Measurements from ENCODE around the gene PRSS1. TPM values are rescaled to one million over a fixed set of nuclear protein-coding genes. Genes with fewer than 3 reads are reported as not detected.

The PRSS1 gene
- total RNA-seq, 1 donor from 2014 or later, result 118 TPM

- Mint-ChIP-seq H3K9me3 (no peaks in the 10 kb centered on the region), H3K27ac (no peak overlapping the region), H3K36me3 (no peaks in the 10 kb centered on the region), H3K4me1 (ENCODE audit: unreplicated experiment) (no peaks in the 10 kb centered on the region), H3K27me3 (no peaks in the 10 kb centered on the region), H3K4me3 (no peak overlapping the region)
- no peak for TF ChIP-seq CTCF (conservative IDR thresholded peaks at IDR 0.05)
- DNase-seq (ENCODE audit: extremely low spot score, unreplicated experiment), result no peak
Observed at GRCh38 chr7:142718313-142718712, 31.0 kb upstream of the PRSS1 start.

GRCh38 chr7:142720172-142720773, 29.0 kb upstream of the PRSS1 start:
- Mint-ChIP-seq H3K27me3 (no peaks in the 10 kb centered on the region), H3K4me1 (ENCODE audit: unreplicated experiment) (no peaks in the 10 kb centered on the region), H3K27ac (no peak overlapping the region), H3K36me3 (no peaks in the 10 kb centered on the region), H3K4me3 (no peak overlapping the region), H3K9me3 (no peaks in the 10 kb centered on the region)
- no peak for TF ChIP-seq CTCF (conservative IDR thresholded peaks at IDR 0.05)
- DNase-seq (ENCODE audit: extremely low spot score, unreplicated experiment), result no peak

GRCh38 chr7:142720986-142721385, 28.3 kb upstream of the PRSS1 start:
- no peak for DNase-seq (ENCODE audit: extremely low spot score, unreplicated experiment)
- TF ChIP-seq CTCF (conservative IDR thresholded peaks at IDR 0.05), result no peak
- no peaks in the 10 kb centered on the region for H3K9me3 Mint-ChIP-seq
- H3K36me3 Mint-ChIP-seq, result no peaks in the 10 kb centered on the region
- H3K4me3 Mint-ChIP-seq, result no peak overlapping the region
- no peak overlapping the region for H3K27ac Mint-ChIP-seq
- H3K27me3 Mint-ChIP-seq, result no peaks in the 10 kb centered on the region
- no peaks in the 10 kb centered on the region for H3K4me1 Mint-ChIP-seq (ENCODE audit: unreplicated experiment)

GRCh38 chr7:142722248-142722794, 27.0 kb upstream of the PRSS1 start:
- Mint-ChIP-seq H3K27ac (no peak overlapping the region), H3K9me3 (no peaks in the 10 kb centered on the region)

GRCh38 chr7:142733271-142733670, 16.0 kb upstream of the PRSS1 start:
- H3K27me3 Mint-ChIP-seq, result no peaks in the 10 kb centered on the region
- no peak overlapping the region for H3K4me3 Mint-ChIP-seq
- H3K9me3 Mint-ChIP-seq, result no peaks in the 10 kb centered on the region
- no peak overlapping the region for H3K27ac Mint-ChIP-seq
- no peaks in the 10 kb centered on the region for H3K4me1 Mint-ChIP-seq (ENCODE audit: unreplicated experiment)
- DNase-seq (ENCODE audit: extremely low spot score, unreplicated experiment), result no peak
- TF ChIP-seq CTCF (conservative IDR thresholded peaks at IDR 0.05), result no peak
- H3K36me3 Mint-ChIP-seq, result no peaks in the 10 kb centered on the region

More at GRCh38 chr7:142722248-142722794, 27.0 kb upstream of the PRSS1 start:
- no peak for DNase-seq (ENCODE audit: extremely low spot score, unreplicated experiment)
- H3K27me3 Mint-ChIP-seq, result no peaks in the 10 kb centered on the region
- no peak for TF ChIP-seq CTCF (conservative IDR thresholded peaks at IDR 0.05)
- H3K4me3 Mint-ChIP-seq, result no peak overlapping the region
- no peaks in the 10 kb centered on the region for H3K4me1 Mint-ChIP-seq (ENCODE audit: unreplicated experiment)
- no peaks in the 10 kb centered on the region for H3K36me3 Mint-ChIP-seq

Data from type B pancreatic cell (in vitro differentiated cells).